HL-60 (cell line): ENCODE data around the gene RAPSN.

Experiments
- DNase-seq, 2 experiments: peaks; one replicate each; pipeline ENCODE4 v3.0.0-alpha.2; 2010 to 2020; ENCODE audit warnings: low read depth in 1 of 2, low spot score in 1 of 2
- H3K27ac ChIP-seq: fragments of 250-450 bp; sonication (Bioruptor Pico); replicated peaks from 2 replicates; pipeline ENCODE4 v1.5.1; 2020; ENCODE audit warnings: mild to moderate bottlenecking, moderate library complexity
- H3K27me3 ChIP-seq: fragments of 250-450 bp; sonication (Bioruptor Pico); 2 replicates; pipeline ENCODE4 v1.5.1; 2021; ENCODE audit warnings: mild to moderate bottlenecking, moderate library complexity; ENCODE audit not compliant: insufficient read depth, poor library complexity, severe bottlenecking
- H3K4me3 ChIP-seq: replicated peaks from 2 replicates; pipeline ENCODE4 v1.5.1; 2011; ENCODE audit warnings: mild to moderate bottlenecking, control low read depth, low read length; ENCODE audit not compliant: insufficient read depth
- GABPA ChIP-seq: IDR thresholded peaks from 2 replicates; pipeline ENCODE4 v1.6.1; 2012; ENCODE audit warnings: low read depth
- POLR2AphosphoS5 ChIP-seq: IDR thresholded peaks from 2 replicates; pipeline ENCODE4 v1.6.1; 2012; ENCODE audit warnings: low read depth
- SPI1 ChIP-seq: IDR thresholded peaks from 2 replicates; pipeline ENCODE4 v1.6.1; 2012; ENCODE audit warnings: low read depth, mild to moderate bottlenecking, borderline replicate concordance
- long read RNA-seq: library from polyadenylated mRNA; unstranded; transcript quantifications from one replicate; pipeline ENCODE4 v2.0.0, GENCODE V29; 2020
- TF ChIP-seq, protein P1 (sequence below): IDR thresholded peaks from 2 replicates; pipeline ENCODE4 v1.6.1; 2012; ENCODE audit warnings: low read depth; ENCODE audit not compliant: insufficient replicate concordance
- TF ChIP-seq, protein P2 (sequence below): IDR thresholded peaks from one replicate; pipeline ENCODE4 v1.5.1; 2011; ENCODE audit warnings: low read length, control low read depth, inconsistent platforms; ENCODE audit not compliant: insufficient read depth

Gene RAPSN
- long read RNA-seq, result 0 reads

DNA sequence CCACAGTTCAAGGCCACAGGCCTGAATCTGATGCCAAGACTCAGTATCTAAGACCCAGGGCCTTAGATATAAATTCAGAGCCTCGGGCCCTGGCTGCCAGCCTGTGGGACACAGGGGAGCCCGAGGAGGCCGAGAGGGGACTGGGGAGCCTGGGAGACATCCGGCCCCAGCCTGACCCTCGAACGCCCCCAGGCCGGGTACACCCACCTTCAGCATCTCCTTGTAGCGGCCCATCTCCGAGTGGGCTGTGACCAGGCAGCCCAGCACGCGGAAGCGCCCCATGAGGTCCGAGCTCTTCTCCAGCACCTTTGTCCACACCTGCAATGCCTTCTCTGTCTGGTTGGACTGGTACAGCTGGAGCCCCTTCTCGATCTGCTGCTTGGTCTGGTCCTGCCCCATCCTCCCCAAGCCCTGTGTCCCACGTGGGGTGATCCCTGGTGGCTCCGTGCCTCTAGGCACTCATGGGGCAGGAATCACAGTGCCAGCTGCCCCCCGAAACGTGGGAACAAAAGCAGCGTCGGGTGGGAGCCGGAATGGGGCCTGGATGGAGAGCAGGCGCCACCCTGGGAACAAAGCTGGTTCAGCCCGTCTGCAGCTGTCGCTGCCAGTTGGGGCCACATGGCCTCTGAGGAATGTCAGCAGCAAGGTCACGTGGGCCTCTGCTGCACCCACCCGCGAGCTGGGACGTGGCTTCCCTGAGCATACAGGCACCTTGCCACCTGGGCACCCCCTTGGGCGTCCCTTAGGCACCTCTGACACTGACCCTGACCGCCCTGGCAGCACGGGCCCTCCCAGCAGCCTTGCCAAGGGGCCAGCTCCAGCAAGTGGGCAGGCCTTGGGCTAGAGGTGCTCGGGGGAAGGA lies at the start of gene RAPSN:
Gene RAPSN, minus strand, starts transcription at position 571 of the 862 bp plus-strand sequence. Its CDS starts 172 bp downstream, at position 399.
- DNase-seq, result no peak
- Histone ChIP-seq H3K27me3 (no peaks in the 10 kb centered on the region), H3K27ac (no peak within 1 kb of the TSS), H3K4me3 (no peak within 1 kb of the TSS)
- TF ChIP-seq SPI1 (no peak), POLR2AphosphoS5 (no peak), GABPA (no peak)
- TF ChIP-seq, protein P1, sequence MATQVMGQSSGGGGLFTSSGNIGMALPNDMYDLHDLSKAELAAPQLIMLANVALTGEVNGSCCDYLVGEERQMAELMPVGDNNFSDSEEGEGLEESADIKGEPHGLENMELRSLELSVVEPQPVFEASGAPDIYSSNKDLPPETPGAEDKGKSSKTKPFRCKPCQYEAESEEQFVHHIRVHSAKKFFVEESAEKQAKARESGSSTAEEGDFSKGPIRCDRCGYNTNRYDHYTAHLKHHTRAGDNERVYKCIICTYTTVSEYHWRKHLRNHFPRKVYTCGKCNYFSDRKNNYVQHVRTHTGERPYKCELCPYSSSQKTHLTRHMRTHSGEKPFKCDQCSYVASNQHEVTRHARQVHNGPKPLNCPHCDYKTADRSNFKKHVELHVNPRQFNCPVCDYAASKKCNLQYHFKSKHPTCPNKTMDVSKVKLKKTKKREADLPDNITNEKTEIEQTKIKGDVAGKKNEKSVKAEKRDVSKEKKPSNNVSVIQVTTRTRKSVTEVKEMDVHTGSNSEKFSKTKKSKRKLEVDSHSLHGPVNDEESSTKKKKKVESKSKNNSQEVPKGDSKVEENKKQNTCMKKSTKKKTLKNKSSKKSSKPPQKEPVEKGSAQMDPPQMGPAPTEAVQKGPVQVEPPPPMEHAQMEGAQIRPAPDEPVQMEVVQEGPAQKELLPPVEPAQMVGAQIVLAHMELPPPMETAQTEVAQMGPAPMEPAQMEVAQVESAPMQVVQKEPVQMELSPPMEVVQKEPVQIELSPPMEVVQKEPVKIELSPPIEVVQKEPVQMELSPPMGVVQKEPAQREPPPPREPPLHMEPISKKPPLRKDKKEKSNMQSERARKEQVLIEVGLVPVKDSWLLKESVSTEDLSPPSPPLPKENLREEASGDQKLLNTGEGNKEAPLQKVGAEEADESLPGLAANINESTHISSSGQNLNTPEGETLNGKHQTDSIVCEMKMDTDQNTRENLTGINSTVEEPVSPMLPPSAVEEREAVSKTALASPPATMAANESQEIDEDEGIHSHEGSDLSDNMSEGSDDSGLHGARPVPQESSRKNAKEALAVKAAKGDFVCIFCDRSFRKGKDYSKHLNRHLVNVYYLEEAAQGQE, result no peak
- TF ChIP-seq, protein P2, sequence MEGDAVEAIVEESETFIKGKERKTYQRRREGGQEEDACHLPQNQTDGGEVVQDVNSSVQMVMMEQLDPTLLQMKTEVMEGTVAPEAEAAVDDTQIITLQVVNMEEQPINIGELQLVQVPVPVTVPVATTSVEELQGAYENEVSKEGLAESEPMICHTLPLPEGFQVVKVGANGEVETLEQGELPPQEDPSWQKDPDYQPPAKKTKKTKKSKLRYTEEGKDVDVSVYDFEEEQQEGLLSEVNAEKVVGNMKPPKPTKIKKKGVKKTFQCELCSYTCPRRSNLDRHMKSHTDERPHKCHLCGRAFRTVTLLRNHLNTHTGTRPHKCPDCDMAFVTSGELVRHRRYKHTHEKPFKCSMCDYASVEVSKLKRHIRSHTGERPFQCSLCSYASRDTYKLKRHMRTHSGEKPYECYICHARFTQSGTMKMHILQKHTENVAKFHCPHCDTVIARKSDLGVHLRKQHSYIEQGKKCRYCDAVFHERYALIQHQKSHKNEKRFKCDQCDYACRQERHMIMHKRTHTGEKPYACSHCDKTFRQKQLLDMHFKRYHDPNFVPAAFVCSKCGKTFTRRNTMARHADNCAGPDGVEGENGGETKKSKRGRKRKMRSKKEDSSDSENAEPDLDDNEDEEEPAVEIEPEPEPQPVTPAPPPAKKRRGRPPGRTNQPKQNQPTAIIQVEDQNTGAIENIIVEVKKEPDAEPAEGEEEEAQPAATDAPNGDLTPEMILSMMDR, result no peak

DNA sequence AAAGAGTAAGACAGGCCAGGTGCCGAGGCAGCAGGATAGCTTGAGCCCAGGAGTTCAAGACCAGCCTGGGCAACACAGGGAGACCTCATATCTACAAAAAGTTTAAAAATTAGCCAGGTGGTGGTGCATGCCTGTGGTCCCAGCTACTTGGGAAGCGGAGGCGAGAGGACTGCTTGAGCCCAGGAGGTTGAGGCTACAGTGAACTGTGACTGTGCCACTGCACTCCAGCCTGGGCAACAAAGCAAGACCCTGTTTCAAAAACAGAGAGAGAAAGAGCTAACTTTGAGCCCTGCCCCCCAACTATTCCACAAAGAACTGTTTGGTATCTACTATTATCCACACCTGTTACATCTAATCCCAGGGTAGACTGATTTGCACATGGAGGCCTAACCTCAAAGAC lies 49.2 kb upstream of the RAPSN start:
- no peak overlapping the region for H3K4me3 ChIP-seq
- no peak for DNase-seq
- H3K27me3 ChIP-seq, result no peaks in the 10 kb centered on the region
- no peak for TF ChIP-seq GABPA
- TF ChIP-seq POLR2AphosphoS5, result no peak
- TF ChIP-seq, protein P2, result no peak
- TF ChIP-seq, protein P1, result no peak
- no peak for TF ChIP-seq SPI1
- no peak overlapping the region; the same call in 1 of the 2 replicates for H3K27ac ChIP-seq

DNA sequence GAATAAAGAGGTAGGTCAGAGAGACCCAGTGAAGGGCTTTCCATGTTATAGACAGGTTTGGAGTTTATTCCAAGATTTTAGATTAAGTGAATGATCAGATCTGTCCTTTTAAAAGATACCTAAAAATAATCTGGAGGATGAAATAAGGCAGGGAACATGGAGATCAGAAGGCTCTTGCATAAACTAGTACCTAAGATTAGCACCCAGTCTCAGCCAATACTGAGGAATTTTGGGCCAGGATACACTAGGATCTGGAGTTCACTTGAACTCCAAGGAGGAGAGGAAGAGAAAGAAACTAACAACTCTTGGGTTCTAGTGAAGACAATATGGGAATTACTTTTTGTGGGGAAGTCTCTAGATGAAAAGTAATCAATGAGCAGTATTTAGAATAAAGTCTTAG lies 47.9 kb upstream of the RAPSN start:
- H3K4me3 ChIP-seq, result no peak overlapping the region
- no peak overlapping the region for H3K27ac ChIP-seq

More for the DNA sequence above, 47.9 kb upstream of the RAPSN start:
- TF ChIP-seq, protein P2, result no peak
- TF ChIP-seq GABPA, result no peak
- TF ChIP-seq, protein P1, result no peak
- TF ChIP-seq POLR2AphosphoS5, result no peak
- TF ChIP-seq SPI1, result no peak
- H3K27me3 ChIP-seq, result no peaks in the 10 kb centered on the region
- no peak for DNase-seq
